ENCODE data around the gene LRP1-AS.

DNA sequence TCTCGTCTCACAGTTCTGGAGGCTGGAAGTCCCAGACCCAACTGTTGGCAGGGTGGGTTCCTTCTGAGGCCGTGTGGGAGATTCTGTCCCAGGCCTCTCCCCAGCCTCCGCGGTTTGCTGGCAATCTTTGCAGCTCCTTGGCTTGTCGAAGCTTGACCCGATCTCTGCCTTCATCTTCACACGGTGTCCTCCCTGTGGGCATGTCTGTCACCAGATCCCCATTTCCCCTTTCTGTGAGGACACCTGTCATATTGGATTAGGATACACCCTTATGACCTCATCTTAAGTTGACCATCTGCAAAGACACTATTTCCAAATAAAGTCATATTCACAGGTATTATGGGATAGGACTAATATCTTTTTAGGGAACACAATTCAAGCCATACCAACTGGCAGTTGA is 22.6 kb upstream of the LRP1-AS start:
- TF ChIP-seq CTCF (IDR thresholded peaks at IDR 0.05) (no peak), POLR2A (IDR thresholded peaks at IDR 0.05; ENCODE audit: low read depth) (no peak), EP300 (IDR thresholded peaks at IDR 0.05) (no peak), POLR2AphosphoS5 (IDR thresholded peaks at IDR 0.05) (no peak)
